ENCODE data around the gene APBB3.
"Not testable (repeated sequence)": the region's sequence is repeated elsewhere in the genome, so short reads cannot be mapped to it uniquely, and the experiment has no call there.

Gene APBB3, protein sequence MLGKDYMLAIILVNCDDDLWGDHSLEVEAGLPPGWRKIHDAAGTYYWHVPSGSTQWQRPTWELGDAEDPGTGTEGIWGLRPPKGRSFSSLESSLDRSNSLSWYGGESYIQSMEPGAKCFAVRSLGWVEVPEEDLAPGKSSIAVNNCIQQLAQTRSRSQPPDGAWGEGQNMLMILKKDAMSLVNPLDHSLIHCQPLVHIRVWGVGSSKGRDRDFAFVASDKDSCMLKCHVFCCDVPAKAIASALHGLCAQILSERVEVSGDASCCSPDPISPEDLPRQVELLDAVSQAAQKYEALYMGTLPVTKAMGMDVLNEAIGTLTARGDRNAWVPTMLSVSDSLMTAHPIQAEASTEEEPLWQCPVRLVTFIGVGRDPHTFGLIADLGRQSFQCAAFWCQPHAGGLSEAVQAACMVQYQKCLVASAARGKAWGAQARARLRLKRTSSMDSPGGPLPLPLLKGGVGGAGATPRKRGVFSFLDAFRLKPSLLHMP

DNA sequence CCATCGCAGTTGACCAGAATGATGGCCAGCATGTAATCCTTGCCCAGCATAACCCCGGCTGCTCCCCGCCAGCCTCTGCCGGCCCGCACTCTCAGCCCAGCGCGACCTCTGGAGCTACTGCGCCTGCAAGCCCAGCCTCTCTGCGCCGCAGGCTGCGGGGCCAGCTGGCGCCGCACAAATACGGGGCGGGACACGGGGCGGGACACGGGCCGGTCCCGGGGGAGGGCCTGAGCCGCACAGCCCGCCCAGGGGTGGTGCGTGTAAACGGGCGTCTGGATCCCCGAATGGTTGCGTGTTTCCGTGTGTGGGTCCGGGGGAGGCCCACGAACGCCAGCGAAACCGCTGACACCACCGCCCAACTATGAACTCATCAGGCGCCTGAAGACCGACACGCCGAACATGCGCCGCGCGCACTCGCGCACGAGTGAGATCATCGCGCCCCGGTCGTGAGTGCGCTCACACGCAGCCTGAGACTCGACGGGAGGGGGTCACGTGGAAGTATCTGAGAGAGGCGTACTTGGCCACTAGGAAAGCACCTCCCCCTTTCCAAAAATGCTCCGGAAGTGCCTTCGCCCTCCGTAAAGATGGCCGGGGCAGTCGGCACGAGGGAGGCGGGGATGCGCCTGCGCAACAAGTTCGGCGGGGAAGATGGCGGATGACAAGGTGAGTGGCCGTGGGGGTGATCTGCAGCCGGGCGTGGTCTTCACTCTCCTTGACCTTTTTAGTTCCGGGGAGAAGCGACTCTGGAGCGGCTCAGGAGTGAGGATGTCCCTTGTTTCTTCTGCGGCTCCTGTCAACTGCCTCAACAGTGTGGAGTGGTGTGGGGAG is at the start of gene APBB3, which contains the start of gene SLC35A4:
Gene APBB3, minus strand, starts transcription at position 403 of the 828 bp plus-strand sequence. Its CDS starts 353 bp downstream, at position 50.
Gene SLC35A4, plus strand, starts transcription at position 633 of the 828 bp plus-strand sequence. CDS start 2,342 bp downstream, outside the sequence.
- peak within 1 kb of the TSS; percentile 79 for H3K27ac ChIP-seq (ENCODE audit: low read depth, low read length)
- H3K36me3 ChIP-seq (ENCODE audit: insufficient read depth, low read length), result no peaks in the 10 kb centered on the region
- H3K79me2 ChIP-seq (ENCODE audit: control insufficient read depth, insufficient read depth, low read length, unreplicated experiment), result peaks cover 39% of the 10 kb centered on the region
- no peaks in the 10 kb centered on the region for H3K27me3 ChIP-seq (ENCODE audit: insufficient read depth, low read length)
- H2AFZ ChIP-seq (ENCODE audit: low read length, unreplicated experiment), result peak within 1 kb of the TSS; percentile 76
- H3K4me3 ChIP-seq (ENCODE audit: low read depth, low read length), result peak within 1 kb of the TSS; percentile 94
- H3K4me1 ChIP-seq (ENCODE audit: control insufficient read depth, insufficient read depth, low read length, unreplicated experiment), result peaks cover 24% of the 10 kb centered on the region

DNA sequence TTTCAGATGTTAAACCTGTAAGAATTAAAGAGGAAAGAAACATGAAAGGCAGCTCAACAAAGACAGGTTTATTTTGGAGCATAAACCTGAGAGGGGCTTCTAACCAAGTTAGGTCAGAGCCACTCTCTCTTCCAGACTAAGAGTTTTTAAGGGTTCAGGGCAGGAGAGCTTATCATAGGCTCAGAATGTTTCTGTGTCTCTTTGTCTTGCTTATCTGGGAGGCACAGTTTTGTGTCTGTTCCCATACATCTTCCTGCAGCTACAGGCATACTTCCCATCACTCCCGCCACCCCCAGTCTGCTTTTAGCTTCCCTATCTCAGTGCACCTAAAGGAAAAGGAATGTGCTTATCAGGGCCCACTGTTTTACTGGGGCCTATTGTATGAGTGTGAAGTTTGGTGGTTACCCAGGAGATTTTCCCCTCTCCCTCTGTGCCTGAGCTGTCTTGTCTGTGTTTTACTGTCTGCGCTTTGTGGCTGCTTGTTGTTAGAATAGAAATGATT is 46.7 kb upstream of the APBB3 start:
- Histone ChIP-seq H3K79me2 (ENCODE audit: control insufficient read depth, insufficient read depth, low read length, unreplicated experiment) (no peaks in the 10 kb centered on the region), H3K27ac (ENCODE audit: low read depth, low read length) (no peak overlapping the region), H3K4me1 (ENCODE audit: control insufficient read depth, insufficient read depth, low read length, unreplicated experiment) (peaks cover 13% of the 10 kb centered on the region), H3K27me3 (ENCODE audit: insufficient read depth, low read length) (no peaks in the 10 kb centered on the region), H3K4me3 (ENCODE audit: low read depth, low read length) (no peak overlapping the region), H2AFZ (ENCODE audit: low read length, unreplicated experiment) (no peak overlapping the region), H3K36me3 (ENCODE audit: insufficient read depth, low read length) (no peaks in the 10 kb centered on the region)

DNA sequence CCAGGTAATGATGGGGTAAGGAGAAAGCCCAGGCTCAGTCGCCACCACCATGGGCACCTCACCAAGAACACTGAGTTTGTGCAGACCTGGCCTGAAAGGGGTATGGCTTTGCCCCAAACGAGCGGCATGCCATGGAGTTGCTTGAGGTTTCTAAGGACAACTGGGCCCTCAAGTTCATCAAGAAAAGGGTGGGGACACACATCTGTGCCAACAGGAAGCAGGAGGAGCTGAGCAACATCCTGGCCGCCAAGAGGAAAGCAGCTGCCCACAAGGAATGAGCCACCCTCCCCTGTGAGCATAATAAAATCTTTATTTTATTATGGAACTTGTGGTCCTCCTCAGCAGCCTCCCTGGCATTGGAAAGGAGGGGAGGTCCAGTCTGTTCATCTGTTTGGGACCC is 44.7 kb upstream of the APBB3 start:
- Histone ChIP-seq H3K4me3 (ENCODE audit: low read depth, low read length) (no peak overlapping the region), H3K27ac (ENCODE audit: low read depth, low read length) (no peak overlapping the region), H3K27me3 (ENCODE audit: insufficient read depth, low read length) (no peaks in the 10 kb centered on the region), H2AFZ (ENCODE audit: low read length, unreplicated experiment) (no peak overlapping the region), H3K79me2 (ENCODE audit: control insufficient read depth, insufficient read depth, low read length, unreplicated experiment) (no peaks in the 10 kb centered on the region), H3K4me1 (ENCODE audit: control insufficient read depth, insufficient read depth, low read length, unreplicated experiment) (peaks cover 13% of the 10 kb centered on the region), H3K36me3 (ENCODE audit: insufficient read depth, low read length) (no peaks in the 10 kb centered on the region)

DNA sequence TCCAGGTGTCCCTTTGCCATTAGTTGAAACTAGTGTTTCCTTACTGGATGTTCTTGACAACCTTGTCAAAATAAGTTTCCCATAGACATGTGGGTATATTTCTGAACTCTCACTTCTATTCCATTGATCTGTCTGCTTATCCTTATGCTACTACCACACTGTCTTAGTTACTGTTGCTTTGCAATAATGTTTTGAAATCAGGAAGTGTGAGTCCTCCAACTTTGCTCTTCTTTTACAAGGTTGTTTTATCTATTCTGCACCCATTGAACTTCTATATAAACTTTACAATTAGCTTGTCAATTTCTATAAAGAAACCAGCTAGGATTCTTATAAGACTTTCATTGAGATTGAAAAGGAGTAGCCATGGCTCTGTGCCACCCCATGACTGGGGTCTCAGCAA is 44.3 kb upstream of the APBB3 start:
- no peaks in the 10 kb centered on the region for H3K36me3 ChIP-seq (ENCODE audit: insufficient read depth, low read length)
- no peak overlapping the region for H2AFZ ChIP-seq (ENCODE audit: low read length, unreplicated experiment)
- no peak overlapping the region for H3K4me3 ChIP-seq (ENCODE audit: low read depth, low read length)
- H3K79me2 ChIP-seq (ENCODE audit: control insufficient read depth, insufficient read depth, low read length, unreplicated experiment), result no peaks in the 10 kb centered on the region
- H3K4me1 ChIP-seq (ENCODE audit: control insufficient read depth, insufficient read depth, low read length, unreplicated experiment), result peaks cover 13% of the 10 kb centered on the region
- no peak overlapping the region for H3K27ac ChIP-seq (ENCODE audit: low read depth, low read length)
- no peaks in the 10 kb centered on the region for H3K27me3 ChIP-seq (ENCODE audit: insufficient read depth, low read length)

DNA sequence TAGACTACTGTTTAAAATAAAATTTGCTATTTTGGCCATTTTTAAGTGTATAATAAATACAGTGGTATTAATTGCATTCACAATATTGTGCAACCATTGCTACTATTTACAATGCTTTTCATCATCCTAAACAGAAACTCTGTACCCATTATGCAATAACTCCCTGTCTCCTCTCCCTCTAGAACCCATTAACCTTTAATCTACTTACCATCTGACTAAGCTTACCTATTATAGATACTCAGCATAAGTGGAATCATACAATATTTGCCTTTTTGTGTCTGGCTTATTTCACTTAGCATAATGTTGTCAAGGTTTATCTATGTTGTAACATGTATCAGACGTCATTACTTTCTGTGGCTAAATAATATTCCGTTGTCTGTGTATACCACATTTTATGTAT is 42.6 kb upstream of the APBB3 start:
- no peaks in the 10 kb centered on the region for H3K36me3 ChIP-seq (ENCODE audit: insufficient read depth, low read length)
- peaks cover 23% of the 10 kb centered on the region for H3K4me1 ChIP-seq (ENCODE audit: control insufficient read depth, insufficient read depth, low read length, unreplicated experiment)
- H3K79me2 ChIP-seq (ENCODE audit: control insufficient read depth, insufficient read depth, low read length, unreplicated experiment), result no peaks in the 10 kb centered on the region
- H3K27ac ChIP-seq (ENCODE audit: low read depth, low read length), result no peak overlapping the region
- H3K27me3 ChIP-seq (ENCODE audit: insufficient read depth, low read length), result no peaks in the 10 kb centered on the region
- no peak overlapping the region for H3K4me3 ChIP-seq (ENCODE audit: low read depth, low read length)
- no peak overlapping the region for H2AFZ ChIP-seq (ENCODE audit: low read length, unreplicated experiment)

DNA sequence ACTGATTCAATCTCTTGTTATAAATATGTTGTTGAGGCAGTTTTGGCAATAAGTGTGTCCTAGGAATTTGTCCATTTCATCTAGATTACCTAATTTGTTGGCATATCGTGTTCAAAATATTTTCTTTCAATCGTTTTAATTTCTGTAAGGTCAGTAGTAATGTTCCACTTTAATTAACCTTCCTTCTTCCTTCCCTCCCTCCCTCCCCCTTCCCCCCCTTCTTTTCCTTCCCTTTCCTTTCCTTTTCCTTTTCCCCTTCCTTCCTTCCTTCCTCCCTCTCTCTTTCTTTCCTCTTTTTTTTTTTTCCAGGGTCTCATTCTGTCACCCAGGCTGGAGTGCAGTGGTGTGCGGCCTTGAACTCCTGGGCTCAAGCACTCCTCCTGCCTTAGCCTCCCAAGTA is 41.5 kb upstream of the APBB3 start:
- Histone ChIP-seq H3K27me3 (ENCODE audit: insufficient read depth, low read length) (no peaks in the 10 kb centered on the region), H3K4me3 (ENCODE audit: low read depth, low read length) (no peak overlapping the region), H3K4me1 (ENCODE audit: control insufficient read depth, insufficient read depth, low read length, unreplicated experiment) (peaks cover 23% of the 10 kb centered on the region), H3K36me3 (ENCODE audit: insufficient read depth, low read length) (no peaks in the 10 kb centered on the region), H3K27ac (ENCODE audit: low read depth, low read length) (no peak overlapping the region), H3K79me2 (ENCODE audit: control insufficient read depth, insufficient read depth, low read length, unreplicated experiment) (no peaks in the 10 kb centered on the region), H2AFZ (ENCODE audit: low read length, unreplicated experiment) (no peak overlapping the region)

DNA sequence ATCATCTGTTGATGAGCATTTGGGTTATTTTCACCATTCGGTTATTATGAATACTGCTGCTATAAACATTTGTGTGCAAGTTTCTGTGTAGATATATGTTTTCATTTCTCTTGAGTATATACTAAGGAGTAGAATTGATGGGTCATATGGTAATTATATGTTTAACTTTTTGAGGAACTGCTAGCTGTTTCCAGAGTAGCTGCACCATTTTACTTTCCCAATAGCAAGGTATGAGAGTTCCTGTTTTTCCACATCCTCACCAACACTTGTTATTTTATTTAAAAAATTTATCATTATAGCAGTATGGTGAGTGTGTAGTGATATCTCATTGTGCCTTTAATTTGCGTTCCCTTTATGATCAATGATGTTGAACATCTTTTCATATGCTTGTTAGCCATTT is 39.3 kb upstream of the APBB3 start:
- Histone ChIP-seq H3K4me1 (ENCODE audit: control insufficient read depth, insufficient read depth, low read length, unreplicated experiment) (peaks cover 16% of the 10 kb centered on the region), H3K27ac (ENCODE audit: low read depth, low read length) (no peak overlapping the region)

DNA sequence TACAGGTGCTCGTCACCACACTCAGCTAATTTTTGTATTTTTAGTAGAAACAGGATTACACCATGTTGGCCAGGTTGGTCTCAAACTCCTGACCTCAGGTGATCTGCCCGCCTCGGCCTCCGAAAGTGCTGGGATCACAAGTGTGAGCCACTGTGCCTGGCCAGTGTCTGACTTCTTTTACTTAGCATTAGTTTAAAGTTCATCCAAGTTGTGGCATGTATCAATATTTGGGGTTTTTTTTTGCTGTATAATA is 39.0 kb upstream of the APBB3 start:
- H3K27me3 ChIP-seq (ENCODE audit: insufficient read depth, low read length); H3K79me2 ChIP-seq (ENCODE audit: control insufficient read depth, insufficient read depth, low read length, unreplicated experiment); H3K36me3 ChIP-seq (ENCODE audit: insufficient read depth, low read length); H3K4me3 ChIP-seq (ENCODE audit: low read depth, low read length); H3K27ac ChIP-seq (ENCODE audit: low read depth, low read length); H2AFZ ChIP-seq (ENCODE audit: low read length, unreplicated experiment): not testable (repeated sequence)
- H3K4me1 ChIP-seq (ENCODE audit: control insufficient read depth, insufficient read depth, low read length, unreplicated experiment), result peaks cover 13% of the 10 kb centered on the region

More for the DNA sequence above, 39.3 kb upstream of the APBB3 start:
- no peak overlapping the region for H2AFZ ChIP-seq (ENCODE audit: low read length, unreplicated experiment)
- no peaks in the 10 kb centered on the region for H3K36me3 ChIP-seq (ENCODE audit: insufficient read depth, low read length)
- H3K79me2 ChIP-seq (ENCODE audit: control insufficient read depth, insufficient read depth, low read length, unreplicated experiment), result no peaks in the 10 kb centered on the region
- no peaks in the 10 kb centered on the region for H3K27me3 ChIP-seq (ENCODE audit: insufficient read depth, low read length)
- H3K4me3 ChIP-seq (ENCODE audit: low read depth, low read length), result no peak overlapping the region

DNA sequence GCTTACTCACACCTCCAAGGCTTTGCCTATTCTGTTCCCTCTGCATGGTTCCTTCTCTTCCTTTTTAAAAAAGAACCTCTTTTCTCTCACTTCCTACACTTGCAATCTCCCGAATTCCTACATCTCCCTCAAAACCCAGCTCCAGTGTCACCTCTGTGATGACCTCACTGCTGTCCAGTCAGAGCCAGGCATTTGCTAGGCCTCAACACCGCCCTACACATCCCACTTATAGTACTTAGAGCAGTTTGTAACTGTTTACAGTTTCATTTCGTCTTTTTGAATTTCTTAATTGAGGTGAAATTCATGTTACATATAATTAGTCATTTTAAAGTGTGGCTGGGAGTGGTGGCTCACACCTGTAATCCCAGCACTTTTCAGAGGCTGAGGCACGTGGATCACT is 37.7 kb upstream of the APBB3 start:
- H2AFZ ChIP-seq (ENCODE audit: low read length, unreplicated experiment), result no peak overlapping the region
- no peak overlapping the region for H3K27ac ChIP-seq (ENCODE audit: low read depth, low read length)
- no peak overlapping the region for H3K4me3 ChIP-seq (ENCODE audit: low read depth, low read length)
- no peaks in the 10 kb centered on the region for H3K36me3 ChIP-seq (ENCODE audit: insufficient read depth, low read length)
- no peaks in the 10 kb centered on the region for H3K79me2 ChIP-seq (ENCODE audit: control insufficient read depth, insufficient read depth, low read length, unreplicated experiment)
- no peaks in the 10 kb centered on the region for H3K27me3 ChIP-seq (ENCODE audit: insufficient read depth, low read length)
- H3K4me1 ChIP-seq (ENCODE audit: control insufficient read depth, insufficient read depth, low read length, unreplicated experiment), result peaks cover 12% of the 10 kb centered on the region

DNA sequence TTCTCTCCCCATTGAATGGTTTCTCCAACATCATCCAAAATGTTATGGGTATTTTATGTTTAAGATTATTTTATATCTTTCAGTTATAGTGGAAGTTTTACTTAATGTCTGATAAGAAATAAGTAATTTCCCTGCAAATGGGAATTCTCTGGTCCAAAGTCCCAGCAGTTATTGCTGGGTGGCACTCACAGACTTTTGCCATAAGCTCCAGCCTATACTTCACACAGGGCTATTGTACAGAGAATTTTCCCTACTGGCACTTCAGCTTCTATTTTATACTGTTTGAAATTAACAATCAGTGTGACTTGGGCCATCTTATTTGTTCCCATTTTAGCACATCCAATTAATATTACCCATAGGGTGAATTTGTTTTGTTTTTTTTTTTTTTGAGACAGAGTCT is 35.7 kb upstream of the APBB3 start:
- Histone ChIP-seq H2AFZ (ENCODE audit: low read length, unreplicated experiment) (no peak overlapping the region), H3K36me3 (ENCODE audit: insufficient read depth, low read length) (no peaks in the 10 kb centered on the region), H3K4me1 (ENCODE audit: control insufficient read depth, insufficient read depth, low read length, unreplicated experiment) (peaks cover 18% of the 10 kb centered on the region), H3K79me2 (ENCODE audit: control insufficient read depth, insufficient read depth, low read length, unreplicated experiment) (no peaks in the 10 kb centered on the region), H3K27ac (ENCODE audit: low read depth, low read length) (no peak overlapping the region), H3K4me3 (ENCODE audit: low read depth, low read length) (no peak overlapping the region), H3K27me3 (ENCODE audit: insufficient read depth, low read length) (no peaks in the 10 kb centered on the region)

All from ACC112 (cell line).